K562 (cell line): ENCODE results near the gene ZNF891. TPM values are rescaled to one million over a fixed set of nuclear protein-coding genes. Genes with fewer than 3 reads are reported as not detected.

Source experiments
- BRF1 ChIP-seq: IDR thresholded peaks from 3 replicates; pipeline ENCODE4 v1.6.1; 2011; ENCODE audit warnings: borderline replicate concordance, mild to moderate bottlenecking; ENCODE audit not compliant: insufficient read length; ENCODE audit errors: extremely low read depth
- CBX5 ChIP-seq: IDR thresholded peaks from 2 replicates; pipeline ENCODE4 v1.6.1; 2014; ENCODE audit warnings: low read depth, borderline replicate concordance
- CREM ChIP-seq: IDR thresholded peaks from 2 replicates; pipeline ENCODE4 v1.6.1; 2014; ENCODE audit warnings: antibody characterized with exemption, low read depth
- CXXC5 ChIP-seq: fragments of 250-450 bp; sonication (Bioruptor Pico); IDR thresholded peaks from 2 replicates; pipeline ENCODE4 v1.8.0; 2022; ENCODE audit warnings: inconsistent platforms, mild to moderate bottlenecking, moderate library complexity
- MED1 ChIP-seq: sonication (generic); formaldehyde crosslinking; IDR thresholded peaks from 2 replicates; pipeline ENCODE4 v1.8.1; 2023; ENCODE audit warnings: missing genetic modification reagents, borderline replicate concordance
- MNT ChIP-seq, 2 experiments: fragments of 450-650 bp; conservative IDR thresholded peaks; 2 replicates each; pipeline ENCODE4 v1.6.1; 2017; ENCODE audit warnings: mild to moderate bottlenecking in 2 of 2, moderate library complexity in 2 of 2
- NCOR1 ChIP-seq: fragments of 450-650 bp; IDR thresholded peaks from 2 replicates; pipeline ENCODE4 v1.6.1; 2016; ENCODE audit warnings: mild to moderate bottlenecking, moderate library complexity
- PKNOX1 ChIP-seq: fragments of 450-650 bp; IDR thresholded peaks from 2 replicates; pipeline ENCODE4 v1.6.1; 2016
- RAD51 ChIP-seq: fragments of 450-650 bp; IDR thresholded peaks from 2 replicates; pipeline ENCODE4 v1.7.1; 2016; ENCODE audit warnings: low read depth, mild to moderate bottlenecking, borderline replicate concordance
- TAF15 ChIP-seq: fragments of 200-400 bp; formaldehyde crosslinking; IDR thresholded peaks from 2 replicates; pipeline ENCODE4 v1.6.1; 2017; ENCODE audit warnings: mild to moderate bottlenecking, low read depth, low read length, moderate library complexity
- ZBED1 ChIP-seq: IDR thresholded peaks from 2 replicates; pipeline ENCODE4 v1.6.1; 2014
- ZC3H11A ChIP-seq: IDR thresholded peaks from 2 replicates; pipeline ENCODE4 v1.6.1; 2012; ENCODE audit warnings: low read depth, low read length, improper control_type of control experiment
- ZKSCAN8 ChIP-seq: fragments of 200-800 bp; sonication (Bioruptor generic); IDR thresholded peaks from 2 replicates; pipeline ENCODE4 v1.6.1; 2016; ENCODE audit warnings: missing genetic modification characterization, missing compliant biosample characterization
- ZNF184 ChIP-seq: sonication (generic); formaldehyde crosslinking; IDR thresholded peaks from 2 replicates; pipeline ENCODE4 v1.5.0; 2020; ENCODE audit warnings: missing genetic modification reagents
- ZNF277 ChIP-seq: fragments of 250-450 bp; sonication (Bioruptor Pico); IDR thresholded peaks from 2 replicates; pipeline ENCODE4 v1.8.0; 2022; ENCODE audit warnings: inconsistent platforms, mild to moderate bottlenecking, moderate library complexity, borderline replicate concordance
- ZNF584 ChIP-seq: fragments of 200-800 bp; sonication (Bioruptor generic); IDR thresholded peaks from 2 replicates; pipeline ENCODE4 v1.6.1; 2016; ENCODE audit warnings: low read depth, mild to moderate bottlenecking, missing genetic modification characterization, missing compliant biosample characterization
- polyA plus RNA-seq, 8 experiments: library from polyadenylated mRNA; depleted of rRNA in 4 of 8; stranded (reverse) in 5 of 8; unstranded in 3 of 8; fragments of >200 nt; fragmentation: Nextera tagmentation in 2 of 8; fragmentation: Illumina TruSeq in 1 of 8; extraction: Ambion mirVana in 2 of 8; extraction: Trizol in 1 of 8; gene quantifications; 2 replicates each; pipeline versions ENCODE4 v1.2.1 to v1.2.3, GENCODE V29; 2011 to 2014; ENCODE audit warnings: inconsistent platforms in 1 of 8, missing spikeins in 1 of 8
- total RNA-seq, 7 experiments: library from RNA; depleted of rRNA in 6 of 7; stranded (reverse); fragments of >200 nt in 6 of 7; fragmentation: Illumina TruSeq in 2 of 7; extraction: Trizol in 2 of 7; gene quantifications; 2 replicates each; pipeline versions ENCODE4 v1.2.1 to v1.2.3, GENCODE V29; 2011 to 2021; ENCODE audit warnings: low replicate concordance in 1 of 7
- TF ChIP-seq, protein P1 (sequence below): fragments of 250-450 bp; sonication (Bioruptor Pico); IDR thresholded peaks from 2 replicates; pipeline ENCODE4 v1.5.0; 2020; ENCODE audit warnings: mild to moderate bottlenecking, borderline replicate concordance
- TF ChIP-seq, protein P2 (sequence below): sonication (generic); formaldehyde crosslinking; IDR thresholded peaks from 2 replicates; pipeline ENCODE4 v1.9.0; 2022; ENCODE audit warnings: mild to moderate bottlenecking, missing genetic modification reagents
- TF ChIP-seq, protein P3 (sequence below): sonication (generic); formaldehyde crosslinking; IDR thresholded peaks from 2 replicates; pipeline ENCODE4 v1.8.1; 2023; ENCODE audit warnings: mild to moderate bottlenecking, missing genetic modification reagents

Gene ZNF891
- total and polyA plus RNA-seq, 9 of the 15 experiments (the other 6 are each of a cell fraction or from before 2014, with no cell fraction given), result 0.41 to 2.0 (median 1.3) TPM

- 0 out of 2 replicates have a peak, but pooled peaks have one; percentile 49 for TF ChIP-seq ZNF584 (CRISPR knock-in tag)
- no peak for TF ChIP-seq RAD51
- no peak for TF ChIP-seq ZKSCAN8
- TF ChIP-seq ZC3H11A, result no peak
- no peak for TF ChIP-seq TAF15
- TF ChIP-seq, protein P1, sequence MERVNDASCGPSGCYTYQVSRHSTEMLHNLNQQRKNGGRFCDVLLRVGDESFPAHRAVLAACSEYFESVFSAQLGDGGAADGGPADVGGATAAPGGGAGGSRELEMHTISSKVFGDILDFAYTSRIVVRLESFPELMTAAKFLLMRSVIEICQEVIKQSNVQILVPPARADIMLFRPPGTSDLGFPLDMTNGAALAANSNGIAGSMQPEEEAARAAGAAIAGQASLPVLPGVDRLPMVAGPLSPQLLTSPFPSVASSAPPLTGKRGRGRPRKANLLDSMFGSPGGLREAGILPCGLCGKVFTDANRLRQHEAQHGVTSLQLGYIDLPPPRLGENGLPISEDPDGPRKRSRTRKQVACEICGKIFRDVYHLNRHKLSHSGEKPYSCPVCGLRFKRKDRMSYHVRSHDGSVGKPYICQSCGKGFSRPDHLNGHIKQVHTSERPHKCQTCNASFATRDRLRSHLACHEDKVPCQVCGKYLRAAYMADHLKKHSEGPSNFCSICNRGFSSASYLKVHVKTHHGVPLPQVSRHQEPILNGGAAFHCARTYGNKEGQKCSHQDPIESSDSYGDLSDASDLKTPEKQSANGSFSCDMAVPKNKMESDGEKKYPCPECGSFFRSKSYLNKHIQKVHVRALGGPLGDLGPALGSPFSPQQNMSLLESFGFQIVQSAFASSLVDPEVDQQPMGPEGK (CRISPR knock-in tag), result no peak
- peak; percentile 35; the same call in 1 of the 2 replicates for TF ChIP-seq CXXC5 (CRISPR knock-in tag)
- no peak for TF ChIP-seq CBX5
- no peak for TF ChIP-seq ZNF184
- TF ChIP-seq MED1, result no peak
- no peak for TF ChIP-seq ZBED1
- TF ChIP-seq, protein P2, sequence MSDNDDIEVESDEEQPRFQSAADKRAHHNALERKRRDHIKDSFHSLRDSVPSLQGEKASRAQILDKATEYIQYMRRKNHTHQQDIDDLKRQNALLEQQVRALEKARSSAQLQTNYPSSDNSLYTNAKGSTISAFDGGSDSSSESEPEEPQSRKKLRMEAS (CRISPR knock-in tag), result no peak
- TF ChIP-seq PKNOX1, result peak; percentile 65; the same call in 1 of the 2 replicates
- no peak for TF ChIP-seq ZNF277
- TF ChIP-seq, protein P3, sequence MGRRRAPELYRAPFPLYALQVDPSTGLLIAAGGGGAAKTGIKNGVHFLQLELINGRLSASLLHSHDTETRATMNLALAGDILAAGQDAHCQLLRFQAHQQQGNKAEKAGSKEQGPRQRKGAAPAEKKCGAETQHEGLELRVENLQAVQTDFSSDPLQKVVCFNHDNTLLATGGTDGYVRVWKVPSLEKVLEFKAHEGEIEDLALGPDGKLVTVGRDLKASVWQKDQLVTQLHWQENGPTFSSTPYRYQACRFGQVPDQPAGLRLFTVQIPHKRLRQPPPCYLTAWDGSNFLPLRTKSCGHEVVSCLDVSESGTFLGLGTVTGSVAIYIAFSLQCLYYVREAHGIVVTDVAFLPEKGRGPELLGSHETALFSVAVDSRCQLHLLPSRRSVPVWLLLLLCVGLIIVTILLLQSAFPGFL (CRISPR knock-in tag), result no peak
- peak; percentile 30; the same call in 1 of the 2 replicates for TF ChIP-seq CREM
- TF ChIP-seq BRF1, result no peak
- TF ChIP-seq NCOR1, result peak; percentile 84
- peak in 1 of 2 experiments; percentile 41; a peak in 1 of 4 replicates for TF ChIP-seq MNT (conservative IDR thresholded peaks at IDR 0.05)
These were observed 5.7 kb upstream of the ZNF891 start (continued) for GRCh38 chr12:133135747-133136146.
